GM12872 (cell line): ENCODE results near the gene ORC2.

ENCODE experiments used
- CTCF ChIP-seq: IDR thresholded peaks from 3 replicates; pipeline ENCODE4 v1.5.1; 2011; ENCODE audit warnings: low read depth, mild to moderate bottlenecking, low read length, moderate library complexity; ENCODE audit not compliant: insufficient read depth

Gene ORC2

DNA sequence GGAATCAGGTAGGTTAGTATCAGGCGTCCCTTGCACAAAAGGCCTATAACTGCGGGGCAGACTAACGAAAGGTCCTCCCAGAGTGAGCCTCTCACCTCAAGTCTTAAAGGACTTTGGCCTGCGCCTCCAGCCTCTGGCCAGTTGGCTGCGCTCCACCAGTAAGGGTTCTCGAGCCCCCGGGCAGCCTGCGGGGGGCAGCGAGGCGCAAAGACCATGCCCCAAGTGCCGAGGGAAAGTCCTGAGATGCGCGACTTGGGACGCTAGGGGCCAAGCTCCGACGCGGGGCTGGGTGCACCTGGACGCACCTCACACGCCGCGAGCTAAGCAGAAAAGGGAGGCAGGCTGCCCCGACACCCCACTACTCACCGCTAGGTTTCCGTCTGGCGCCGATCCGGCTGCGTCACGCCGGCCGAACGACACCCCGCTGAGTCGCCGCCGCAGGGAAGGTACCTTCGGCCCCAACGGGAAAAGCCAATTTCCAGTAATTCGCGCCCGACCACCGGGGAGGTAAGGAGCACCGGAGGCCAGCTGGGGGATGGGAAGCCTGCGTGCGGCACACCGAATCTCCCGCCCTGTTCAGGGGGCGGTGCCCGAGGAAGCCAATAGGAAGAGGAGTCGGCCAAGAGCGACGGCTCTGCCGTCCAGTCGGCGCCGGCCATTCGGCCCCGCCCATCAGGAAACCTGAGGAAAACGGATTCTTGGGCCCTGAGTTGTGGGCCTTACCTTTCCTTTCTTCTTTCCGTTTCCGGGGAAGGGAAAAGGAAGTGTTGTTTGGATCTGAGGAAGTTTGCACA lies at the start of gene ORC2:
TSS of gene ORC2 (minus strand) at position 537 of the 794 bp plus-strand sequence. CDS start 5,537 bp downstream, outside the sequence.
- TF ChIP-seq CTCF, result peak; percentile 68

- no peak for TF ChIP-seq CTCF
Observed at GRCh38 chr2:201008296-201008829, 44.9 kb upstream of the ORC2 start.

GRCh38 chr2:201007584-201007998 lies 44.1 kb upstream of the ORC2 start:
- TF ChIP-seq CTCF, result no peak

DNA sequence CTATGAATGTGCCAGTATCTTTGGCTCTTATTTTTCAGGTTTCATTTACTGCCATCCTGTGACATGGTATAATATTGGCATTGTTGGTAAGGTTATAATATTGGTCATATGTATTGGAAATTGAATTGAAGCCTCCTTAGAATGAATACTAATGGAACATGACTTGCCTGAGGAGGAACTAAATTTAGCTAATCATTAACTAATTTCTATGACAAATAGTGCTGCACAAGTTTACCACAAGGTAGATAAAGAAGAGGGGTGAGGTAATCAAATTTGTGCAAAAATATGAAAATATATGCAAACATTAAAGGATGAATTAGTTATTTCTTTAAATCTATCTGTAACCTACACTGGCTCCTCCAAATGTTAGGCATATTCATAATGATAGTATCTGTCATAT lies 43.2 kb upstream of the ORC2 start:
- no peak for TF ChIP-seq CTCF

GRCh38 chr2:201004370-201004769 lies 40.9 kb upstream of the ORC2 start:
- no peak for TF ChIP-seq CTCF

DNA sequence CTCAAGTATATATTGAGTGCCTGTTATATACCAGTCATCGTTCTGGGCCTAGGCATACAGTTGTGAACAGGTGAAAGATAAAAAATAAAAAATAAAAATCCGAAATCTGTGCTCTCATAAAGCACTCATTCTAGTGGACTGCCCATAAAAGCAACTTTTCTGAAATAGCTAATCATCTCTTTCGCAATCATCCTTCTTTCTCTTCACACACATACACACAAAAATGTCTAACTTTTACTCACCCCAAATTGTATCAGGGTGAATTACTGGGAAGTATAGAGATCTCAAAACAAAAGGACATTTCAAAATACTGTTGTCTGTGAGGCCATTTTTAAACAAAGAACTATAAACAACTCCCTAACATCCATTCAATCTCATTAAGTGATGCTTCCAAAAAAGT lies 29.6 kb upstream of the ORC2 start:
- TF ChIP-seq CTCF, result no peak

GRCh38 chr2:200987137-200987536 lies 23.7 kb upstream of the ORC2 start:
- TF ChIP-seq CTCF, result no peak
